Kidney (tissue), 14 donors: Measurements from ENCODE around the gene AHDC1. TPM values are rescaled to one million over a fixed set of nuclear protein-coding genes. Genes with fewer than 3 reads are reported as not detected.

Experiments used
- DNase-seq, 5 donors: peaks; one replicate each; pipeline ENCODE4 v3.0.0-alpha.2; 2013 to 2020
- FAIRE-seq: peaks from 2 replicates; lab custom pipeline; 2012; peaks lifted over from hg19 to GRCh38; lab: Jason Lieb, UNC
- H3K27ac ChIP-seq, 2 donors: one replicate each; pipeline ENCODE4 v1.7.0; 2013; ENCODE audit warnings: low read depth in 2 of 2, low read length in 2 of 2, inconsistent platforms in 1 of 2
- H3K27me3 ChIP-seq: one replicate; pipeline ENCODE4 v1.7.1; 2013; ENCODE audit warnings: low read length, inconsistent platforms; ENCODE audit not compliant: control insufficient read depth, insufficient read depth
- H3K36me3 ChIP-seq, 3 donors: one replicate each; pipeline versions ENCODE4 v1.7.0 to v1.7.1; 2013; ENCODE audit warnings: low read length in 3 of 3, control low read depth in 1 of 3, inconsistent platforms in 1 of 3; ENCODE audit not compliant: insufficient read depth in 3 of 3, control insufficient read depth in 2 of 3
- H3K4me1 ChIP-seq, 3 donors: one replicate each; pipeline versions ENCODE4 v1.7.0 to v1.7.1; 2013; ENCODE audit warnings: low read length in 3 of 3, inconsistent platforms in 1 of 3, low read depth in 1 of 3; ENCODE audit not compliant: control insufficient read depth in 2 of 3, insufficient read depth in 2 of 3
- H3K4me3 ChIP-seq, 3 donors: one replicate each; pipeline versions ENCODE4 v1.7.0 to v1.8.1; 2013; ENCODE audit warnings: low read length in 3 of 3, control low read depth in 1 of 3, inconsistent platforms in 1 of 3
- H3K9ac ChIP-seq, 3 donors: one replicate each; pipeline versions ENCODE4 v1.7.0 to v1.7.1; 2013; ENCODE audit warnings: low read length in 3 of 3, control low read depth in 1 of 3, inconsistent platforms in 1 of 3
- H3K9me3 ChIP-seq, 3 donors: one replicate each; pipeline versions ENCODE4 v1.7.0 to v1.7.1; 2013; ENCODE audit warnings: low read length in 3 of 3, control low read depth in 1 of 3, inconsistent platforms in 1 of 3; ENCODE audit not compliant: control insufficient read depth in 2 of 3, insufficient read depth in 1 of 3
- CTCF ChIP-seq: IDR thresholded peaks from 3 replicates; pipeline ENCODE4 v1.5.1; 2012; ENCODE audit warnings: mild to moderate bottlenecking, moderate library complexity, borderline replicate concordance; ENCODE audit not compliant: insufficient read depth; ENCODE audit errors: extremely low read depth
- intact Hi-C: fragments of 100-400 bp; cut with DNase I; formaldehyde crosslinking; loops from one replicate; pipeline ENCODE4 v1.11.1; 2022
- polyA plus RNA-seq: library from polyadenylated mRNA; stranded (reverse); fragments of 350-450 nt; fragmentation: Illumina TruSeq; extraction: RNeasy Lipid Tissue Mini Kit (QIAGEN cat#74804); gene quantifications from one replicate; pipeline ENCODE4 v1.2.3, GENCODE V29; 2014; ENCODE audit warnings: low read depth, low replicate concordance; ENCODE audit not compliant: insufficient read depth
- total RNA-seq: library from RNA; stranded (reverse); fragmentation: NEBNext Ultra II Directional; extraction: Animal tissue kit (Norgen Biotek cat#: 25700); gene quantifications from one replicate; pipeline ENCODE4 v1.2.1, GENCODE V29; 2021
- donor health status: control.
- donor health status: control.
- donor health status: control.
- donor health status: control.
- donor health status: control.
- donor health status: DM: yes; HTN: yes; CAD: no.
- donor health status: Normal renal cell carcinoma (clear cell type).

The AHDC1 gene
- total and polyA plus RNA-seq, 2 donors from 2014 or later: 8.5 to 48.2 TPM

DNA sequence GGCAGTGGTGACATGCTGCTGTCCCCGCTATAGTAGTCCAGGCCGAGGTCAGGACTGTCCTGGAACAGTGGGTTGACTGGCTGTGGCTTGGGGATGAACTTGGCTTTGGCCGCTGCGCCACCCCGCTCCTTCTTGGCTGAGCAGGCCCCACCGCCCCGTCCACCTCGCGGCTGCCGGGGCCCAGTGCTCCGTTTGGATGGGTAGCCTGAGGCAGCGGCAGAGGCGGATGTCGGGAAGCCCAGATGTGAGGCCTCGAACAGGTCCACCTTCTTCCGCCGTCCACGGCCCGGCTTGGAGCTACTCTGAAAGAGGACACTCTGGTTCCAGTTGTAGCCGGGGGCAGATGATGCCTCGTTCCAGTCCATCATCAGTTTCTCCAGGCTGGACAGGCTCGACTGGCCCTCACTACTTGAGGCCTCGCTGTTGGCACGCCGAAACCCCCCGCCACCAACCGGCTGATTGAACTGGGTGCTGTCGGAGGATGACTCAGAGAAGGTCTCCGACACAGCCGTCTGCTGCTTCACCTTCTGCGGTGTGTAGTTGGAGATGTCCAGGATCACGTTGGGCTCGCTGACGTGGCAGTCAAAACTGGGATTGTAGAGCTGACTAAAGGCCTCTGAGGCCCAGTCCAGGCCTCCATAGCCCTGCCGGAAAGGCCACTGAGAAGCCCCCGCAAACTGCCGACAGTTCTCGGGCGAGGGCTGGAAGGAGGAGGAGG lies 55.6 kb downstream of the AHDC1 start:
- Histone ChIP-seq H3K36me3 (peaks cover 0 to 13% (median 5%) of the 10 kb centered on the region in 3 donors), H3K9me3 (no peaks in the 10 kb centered on the region), H3K27me3 (no peaks in the 10 kb centered on the region), H3K4me3 (no peak overlapping the region), H3K27ac (no peak overlapping the region), H3K4me1 (peaks cover 0 to 9% (median 8%) of the 10 kb centered on the region in 3 donors), H3K9ac (no peak overlapping the region)
- FAIRE-seq (no peak), DNase-seq (no peak)
- intact Hi-C loops: no loop called here
- TF ChIP-seq CTCF: no peak

- H3K36me3 ChIP-seq: peaks cover 0 to 13% (median 5%) of the 10 kb centered on the region in 3 donors
- peaks cover 0 to 14% (median 8%) of the 10 kb centered on the region in 3 donors for H3K4me1 ChIP-seq
- H3K9ac ChIP-seq: no peak overlapping the region
- DNase-seq (no peak), FAIRE-seq (no peak)
- intact Hi-C loops: no loop called here
- no peak for TF ChIP-seq CTCF
- no peaks in the 10 kb centered on the region for H3K27me3 ChIP-seq
- H3K4me3 ChIP-seq: no peak overlapping the region
- no peaks in the 10 kb centered on the region for H3K9me3 ChIP-seq
- no peak overlapping the region for H3K27ac ChIP-seq
These were observed 56.5 kb downstream of the AHDC1 start for GRCh38 chr1:27547220-27548116.

GRCh38 chr1:27545876-27546275 lies 58.1 kb downstream of the AHDC1 start:
- peaks cover 0 to 13% (median 5%) of the 10 kb centered on the region in 3 donors for H3K36me3 ChIP-seq
- no peak for DNase-seq
- peaks cover 0 to 14% (median 12%) of the 10 kb centered on the region in 3 donors for H3K4me1 ChIP-seq
- peak overlapping the region in 1 of 3 donors; percentile 1 for H3K9ac ChIP-seq
- no peak overlapping the region for H3K4me3 ChIP-seq
- no peaks in the 10 kb centered on the region for H3K27me3 ChIP-seq
- intact Hi-C loops: no loop called here
- H3K9me3 ChIP-seq: no peaks in the 10 kb centered on the region
- peak overlapping the region; percentile 41 to 49 for H3K27ac ChIP-seq
- FAIRE-seq: no peak
- no peak for TF ChIP-seq CTCF
